Osteoblast (primary cell): Measurements from ENCODE around the gene DNAJC1. TPM values are rescaled to one million over a fixed set of nuclear protein-coding genes. Genes with fewer than 3 reads are reported as not detected.

Experiments used
- DNase-seq: peaks from one replicate; pipeline ENCODE4 v3.0.0; 2011; ENCODE audit warnings: low spot score, mixed read lengths; ENCODE audit not compliant: insufficient read length; ENCODE audit errors: missing footprints
- H2AFZ ChIP-seq: 2 replicates; pipeline ENCODE4 v1.6.0; 2011; ENCODE audit warnings: mild to moderate bottlenecking, low read length
- H3K27ac ChIP-seq: 2 replicates; pipeline ENCODE4 v1.5.1; 2011; ENCODE audit warnings: mild to moderate bottlenecking, low read depth, low read length, moderate library complexity
- H3K27me3 ChIP-seq: 2 replicates; pipeline ENCODE4 v1.6.0; 2012; ENCODE audit warnings: mild to moderate bottlenecking, control low read depth, inconsistent platforms, low read length, moderate library complexity; ENCODE audit not compliant: insufficient read depth
- H3K36me3 ChIP-seq: 2 replicates; pipeline ENCODE4 v1.5.1; 2011; ENCODE audit warnings: mild to moderate bottlenecking, low read length, control low read depth, moderate library complexity; ENCODE audit not compliant: insufficient read depth
- H3K4me1 ChIP-seq: 2 replicates; pipeline ENCODE4 v1.5.1; 2011; ENCODE audit warnings: mild to moderate bottlenecking, low read length, control low read depth, moderate library complexity; ENCODE audit not compliant: insufficient read depth
- H3K4me2 ChIP-seq: 2 replicates; pipeline ENCODE4 v1.6.0; 2011; ENCODE audit warnings: mild to moderate bottlenecking, low read length; ENCODE audit not compliant: insufficient read depth
- H3K4me3 ChIP-seq: fragments of 200-600 bp; sonication (generic); 3 replicates; pipeline ENCODE4 v1.5.1; 2012; ENCODE audit warnings: mild to moderate bottlenecking, low read length, inconsistent platforms; ENCODE audit not compliant: insufficient read depth
- H3K79me2 ChIP-seq: 2 replicates; pipeline ENCODE4 v1.6.0; 2012; ENCODE audit warnings: mild to moderate bottlenecking, low read length, control low read depth, inconsistent platforms; ENCODE audit not compliant: insufficient read depth
- H3K9me3 ChIP-seq: 2 replicates; pipeline ENCODE4 v1.5.1; 2011; ENCODE audit warnings: low read depth, low read length, control low read depth
- H4K20me1 ChIP-seq: 2 replicates; pipeline ENCODE4 v1.6.0; 2012; ENCODE audit warnings: mild to moderate bottlenecking, low read length, control low read depth; ENCODE audit not compliant: insufficient read depth
- total RNA-seq: library from RNA; depleted of rRNA; stranded (reverse); fragments of >200 nt; gene quantifications from 2 replicates; pipeline ENCODE4 v1.2.3, GENCODE V29; 2012
- TF ChIP-seq, protein P1 (sequence below): IDR thresholded peaks from 2 replicates; pipeline ENCODE4 v1.5.1; 2011; ENCODE audit warnings: mild to moderate bottlenecking, low read depth, low read length, moderate library complexity; ENCODE audit errors: extremely low read depth

DNAJC1 gene
- total RNA-seq, 1 donor: 83.2 TPM

DNA sequence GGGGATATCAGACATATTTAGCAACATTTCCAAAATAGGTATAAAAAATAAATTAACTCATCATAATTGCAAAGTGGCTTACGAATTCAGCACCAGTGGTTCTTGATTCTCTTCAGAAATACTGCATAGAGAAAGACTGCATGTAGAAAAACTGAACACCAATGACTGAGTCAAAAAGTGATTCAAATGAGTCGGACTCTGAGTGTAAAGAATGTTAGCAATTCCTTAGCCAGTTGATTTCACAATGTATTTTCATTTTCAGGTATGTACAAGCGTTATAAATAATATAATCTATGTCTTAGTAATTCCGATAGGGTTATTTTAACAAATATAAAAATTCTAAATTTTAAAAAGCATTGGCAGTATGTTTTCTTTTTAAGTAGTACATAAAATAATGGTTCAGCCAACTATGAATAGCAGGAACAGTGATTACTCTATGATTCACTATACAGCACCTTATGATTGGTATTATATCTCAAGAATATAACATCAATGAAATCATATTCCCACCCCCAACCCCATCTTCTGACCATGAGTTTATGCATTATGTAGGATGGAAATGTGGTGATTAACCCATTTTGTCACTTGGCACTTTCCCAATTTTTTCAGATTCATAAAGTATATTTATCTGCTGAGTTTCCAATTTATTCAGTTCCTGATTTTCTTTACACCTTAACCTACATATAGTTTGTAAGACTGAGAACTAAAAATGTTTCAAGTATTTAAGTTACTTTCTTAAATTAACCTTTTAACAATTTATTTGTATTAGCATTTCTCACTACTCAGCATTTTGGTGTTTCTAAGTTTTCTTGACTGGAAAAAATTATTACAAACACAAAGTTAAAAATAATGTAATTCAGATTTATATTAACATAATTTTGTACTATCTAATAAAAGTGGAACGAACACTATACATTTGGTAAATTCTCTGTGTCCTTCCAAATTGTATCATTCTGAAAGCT, 33.9 kb downstream of the DNAJC1 start:
- TF ChIP-seq, protein P1, sequence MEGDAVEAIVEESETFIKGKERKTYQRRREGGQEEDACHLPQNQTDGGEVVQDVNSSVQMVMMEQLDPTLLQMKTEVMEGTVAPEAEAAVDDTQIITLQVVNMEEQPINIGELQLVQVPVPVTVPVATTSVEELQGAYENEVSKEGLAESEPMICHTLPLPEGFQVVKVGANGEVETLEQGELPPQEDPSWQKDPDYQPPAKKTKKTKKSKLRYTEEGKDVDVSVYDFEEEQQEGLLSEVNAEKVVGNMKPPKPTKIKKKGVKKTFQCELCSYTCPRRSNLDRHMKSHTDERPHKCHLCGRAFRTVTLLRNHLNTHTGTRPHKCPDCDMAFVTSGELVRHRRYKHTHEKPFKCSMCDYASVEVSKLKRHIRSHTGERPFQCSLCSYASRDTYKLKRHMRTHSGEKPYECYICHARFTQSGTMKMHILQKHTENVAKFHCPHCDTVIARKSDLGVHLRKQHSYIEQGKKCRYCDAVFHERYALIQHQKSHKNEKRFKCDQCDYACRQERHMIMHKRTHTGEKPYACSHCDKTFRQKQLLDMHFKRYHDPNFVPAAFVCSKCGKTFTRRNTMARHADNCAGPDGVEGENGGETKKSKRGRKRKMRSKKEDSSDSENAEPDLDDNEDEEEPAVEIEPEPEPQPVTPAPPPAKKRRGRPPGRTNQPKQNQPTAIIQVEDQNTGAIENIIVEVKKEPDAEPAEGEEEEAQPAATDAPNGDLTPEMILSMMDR: no peak
- Histone ChIP-seq H3K9me3 (no peaks in the 10 kb centered on the region), H3K4me3 (no peak overlapping the region), H4K20me1 (no peaks in the 10 kb centered on the region), H3K4me1 (peaks cover 4% of the 10 kb centered on the region), H3K79me2 (peaks cover 18% of the 10 kb centered on the region), H3K27me3 (no peaks in the 10 kb centered on the region), H3K4me2 (peak overlapping the region; percentile 24), H3K27ac (no peak overlapping the region), H2AFZ (no peak overlapping the region), H3K36me3 (no peaks in the 10 kb centered on the region)
- peak; percentile 26 for DNase-seq

DNA sequence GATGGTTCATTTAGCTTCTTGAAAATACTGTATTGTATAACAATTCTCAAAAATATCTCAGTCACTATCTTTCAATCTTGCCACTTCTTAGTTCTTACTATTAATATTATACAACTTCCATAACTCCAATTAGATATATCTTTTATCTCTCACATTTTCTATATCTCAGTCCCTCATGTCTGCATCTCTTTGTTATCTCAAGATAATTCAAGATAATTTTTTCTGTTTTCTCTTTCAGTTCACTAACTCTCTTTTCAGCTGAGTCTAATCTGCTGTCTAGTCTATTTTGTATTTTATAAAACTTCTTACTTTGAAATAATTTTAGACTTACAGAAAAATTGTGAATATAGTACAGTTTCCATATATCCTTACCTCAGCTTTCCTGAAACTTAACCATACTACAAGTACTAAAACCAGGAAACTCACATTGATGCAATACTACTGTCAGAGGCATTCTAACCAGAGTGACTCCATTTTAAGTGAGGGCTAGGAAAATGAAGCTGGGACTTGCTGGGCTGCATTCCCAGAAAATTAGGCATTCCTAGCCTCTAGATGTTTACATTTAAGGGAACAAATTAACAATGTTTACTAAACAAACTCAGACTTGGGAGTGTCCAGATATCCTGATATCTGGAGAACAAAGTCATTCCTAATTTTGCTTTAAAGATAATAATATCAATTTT, 38.4 kb downstream of the DNAJC1 start:
- Histone ChIP-seq H2AFZ (no peak overlapping the region), H3K4me2 (no peak overlapping the region), H4K20me1 (peaks cover 4% of the 10 kb centered on the region), H3K4me3 (no peak overlapping the region), H3K79me2 (peaks cover 29% of the 10 kb centered on the region), H3K9me3 (no peaks in the 10 kb centered on the region), H3K27me3 (no peaks in the 10 kb centered on the region), H3K27ac (no peak overlapping the region), H3K36me3 (no peaks in the 10 kb centered on the region), H3K4me1 (peaks cover 4% of the 10 kb centered on the region)
- TF ChIP-seq, protein P1: no peak
- no peak for DNase-seq

DNA sequence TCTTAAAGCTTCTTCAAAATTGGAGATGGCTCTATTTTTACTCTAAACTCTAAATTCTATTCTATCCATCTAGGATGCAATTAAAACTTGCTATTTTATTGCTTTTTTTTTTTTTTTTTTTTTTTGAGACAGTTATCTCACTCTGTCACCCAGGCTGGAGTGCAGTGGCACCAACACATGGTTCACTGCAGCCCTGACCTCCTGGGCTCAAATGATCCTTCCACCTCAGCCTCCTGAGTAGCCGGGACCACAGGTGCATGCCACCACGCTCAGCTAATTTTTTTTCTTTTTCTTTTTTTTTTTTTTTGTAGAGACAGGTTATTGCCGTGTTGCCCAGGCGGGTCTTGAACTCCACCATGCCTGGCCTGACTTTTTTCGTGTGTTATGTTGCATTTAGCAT, 41.2 kb downstream of the DNAJC1 start:
- no peak overlapping the region for H3K4me3 ChIP-seq
- H3K79me2 ChIP-seq: peaks cover 29% of the 10 kb centered on the region
- H3K4me2 ChIP-seq: no peak overlapping the region
- DNase-seq: no peak
- H3K27me3 ChIP-seq: no peaks in the 10 kb centered on the region
- TF ChIP-seq, protein P1: no peak
- H3K27ac ChIP-seq: no peak overlapping the region
- H3K36me3 ChIP-seq: no peaks in the 10 kb centered on the region
- no peaks in the 10 kb centered on the region for H3K4me1 ChIP-seq
- H3K9me3 ChIP-seq: no peaks in the 10 kb centered on the region
- H4K20me1 ChIP-seq: peaks cover 5% of the 10 kb centered on the region
- no peak overlapping the region for H2AFZ ChIP-seq

DNA sequence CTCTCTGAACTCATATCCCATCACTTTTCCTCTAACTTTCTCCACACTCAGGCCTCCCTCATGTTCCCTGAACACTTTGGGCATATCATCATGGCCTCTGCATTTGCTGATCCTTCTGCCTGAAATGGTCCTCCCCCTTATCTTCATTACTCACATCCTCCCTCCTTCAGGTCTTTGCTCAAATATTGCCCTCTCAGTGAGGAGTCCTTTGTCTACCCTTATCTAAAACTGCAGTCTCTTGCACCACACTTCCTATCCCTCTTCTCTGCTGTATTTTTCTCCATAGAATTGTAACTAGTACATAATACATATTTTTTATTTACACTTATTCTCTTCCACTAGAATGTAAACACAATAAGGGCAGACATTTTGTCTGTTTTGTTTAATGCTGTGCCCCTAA, 41.7 kb downstream of the DNAJC1 start:
- Histone ChIP-seq H3K4me2 (no peak overlapping the region), H3K36me3 (no peaks in the 10 kb centered on the region), H3K27me3 (no peaks in the 10 kb centered on the region), H3K79me2 (peaks cover 26% of the 10 kb centered on the region), H3K4me1 (no peaks in the 10 kb centered on the region), H4K20me1 (peaks cover 5% of the 10 kb centered on the region), H3K4me3 (no peak overlapping the region), H3K27ac (no peak overlapping the region), H2AFZ (no peak overlapping the region), H3K9me3 (no peaks in the 10 kb centered on the region)
- TF ChIP-seq, protein P1: no peak
- DNase-seq: no peak
